Measurements from ENCODE around the gene NANOS3. TPM values are rescaled to one million over a fixed set of nuclear protein-coding genes. Genes with fewer than 3 reads are reported as not detected.
"Not testable (repeated sequence)": the region's sequence is repeated elsewhere in the genome, so short reads cannot be mapped to it uniquely, and the experiment has no call there.

Gene NANOS3
- total RNA-seq, 6 experiments from 2014 or later = 0.91 to 1.7 (median 1.4) TPM

DNA sequence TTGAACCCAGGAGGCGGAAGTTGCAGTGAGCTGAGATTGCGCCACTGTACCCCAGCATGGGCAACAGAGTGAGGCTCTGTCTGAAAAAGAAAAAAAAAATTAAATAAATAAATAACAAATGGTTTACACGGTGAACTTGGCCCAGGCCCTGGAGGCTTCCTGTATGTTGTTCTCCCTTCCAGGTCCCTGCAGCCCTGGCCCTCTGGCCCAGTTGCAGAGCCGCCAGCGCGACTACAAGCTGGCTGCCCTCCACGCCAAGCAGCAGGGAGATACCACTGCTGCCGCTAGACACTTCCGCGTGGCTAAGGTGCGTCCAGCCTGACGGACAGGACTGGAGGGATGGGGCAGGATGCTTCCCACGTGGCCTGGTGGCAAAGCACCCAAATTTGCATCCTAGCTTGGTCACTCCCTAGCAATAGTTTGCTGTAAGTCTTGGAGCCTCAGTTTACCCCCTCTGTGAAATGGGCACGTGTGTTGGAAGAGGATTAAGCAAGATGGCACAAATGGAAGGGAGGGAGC is 41.0 kb downstream of the NANOS3 start:
- Mint-ChIP-seq H3K9me3 (peaks cover 5% of the 10 kb centered on the region; the same call in 1 of the 2 replicates), H3K4me1 (ENCODE audit: low read depth) (no peaks in the 10 kb centered on the region), H3K36me3 (ENCODE audit: low read depth) (peaks cover 26% of the 10 kb centered on the region), H3K4me3 (no peak overlapping the region), H3K27ac (no peak overlapping the region), H3K27me3 (ENCODE audit: insufficient read depth) (no peaks in the 10 kb centered on the region; the same call in 1 of the 2 replicates)
- no peak for DNase-seq
- TF ChIP-seq, protein P1, sequence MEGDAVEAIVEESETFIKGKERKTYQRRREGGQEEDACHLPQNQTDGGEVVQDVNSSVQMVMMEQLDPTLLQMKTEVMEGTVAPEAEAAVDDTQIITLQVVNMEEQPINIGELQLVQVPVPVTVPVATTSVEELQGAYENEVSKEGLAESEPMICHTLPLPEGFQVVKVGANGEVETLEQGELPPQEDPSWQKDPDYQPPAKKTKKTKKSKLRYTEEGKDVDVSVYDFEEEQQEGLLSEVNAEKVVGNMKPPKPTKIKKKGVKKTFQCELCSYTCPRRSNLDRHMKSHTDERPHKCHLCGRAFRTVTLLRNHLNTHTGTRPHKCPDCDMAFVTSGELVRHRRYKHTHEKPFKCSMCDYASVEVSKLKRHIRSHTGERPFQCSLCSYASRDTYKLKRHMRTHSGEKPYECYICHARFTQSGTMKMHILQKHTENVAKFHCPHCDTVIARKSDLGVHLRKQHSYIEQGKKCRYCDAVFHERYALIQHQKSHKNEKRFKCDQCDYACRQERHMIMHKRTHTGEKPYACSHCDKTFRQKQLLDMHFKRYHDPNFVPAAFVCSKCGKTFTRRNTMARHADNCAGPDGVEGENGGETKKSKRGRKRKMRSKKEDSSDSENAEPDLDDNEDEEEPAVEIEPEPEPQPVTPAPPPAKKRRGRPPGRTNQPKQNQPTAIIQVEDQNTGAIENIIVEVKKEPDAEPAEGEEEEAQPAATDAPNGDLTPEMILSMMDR (IDR thresholded peaks at IDR 0.05) = no peak

DNA sequence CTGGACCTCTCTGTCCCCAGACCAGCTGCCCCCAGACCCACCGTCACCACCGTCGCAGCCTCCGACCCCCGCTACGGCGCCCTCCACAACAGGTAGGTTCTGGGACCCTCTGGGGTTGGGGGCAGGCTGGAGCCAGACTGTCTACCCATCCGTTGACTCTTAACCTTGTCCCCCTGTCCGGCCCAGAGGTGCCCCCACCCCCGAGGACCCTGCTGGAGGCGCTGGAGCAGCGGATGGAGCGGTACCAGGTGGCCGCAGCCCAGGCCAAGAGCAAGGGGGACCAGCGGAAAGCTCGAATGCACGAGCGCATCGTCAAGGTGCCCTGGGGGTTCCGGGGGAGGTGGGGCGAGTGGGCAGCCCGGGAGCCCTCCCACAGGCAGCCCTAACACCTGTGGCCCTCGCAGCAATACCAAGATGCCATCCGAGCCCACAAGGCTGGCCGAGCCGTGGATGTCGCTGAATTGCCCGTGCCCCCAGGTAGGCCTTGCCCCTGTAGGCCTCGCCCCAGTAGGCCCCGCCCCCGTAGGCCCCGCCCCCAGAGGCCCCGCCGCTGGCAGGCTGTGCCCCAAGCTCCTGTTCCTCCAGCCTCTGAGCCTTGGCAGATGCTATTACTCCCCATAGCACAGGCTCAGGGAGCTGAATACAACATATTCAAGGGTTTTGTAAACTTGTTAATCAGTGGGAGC is 41.9 kb downstream of the NANOS3 start:
- DNase-seq = no peak
- TF ChIP-seq, protein P1 (IDR thresholded peaks at IDR 0.05) = no peak
- Mint-ChIP-seq H3K9me3 (peaks cover 5% of the 10 kb centered on the region; the same call in 1 of the 2 replicates), H3K27ac (no peak overlapping the region), H3K36me3 (ENCODE audit: low read depth) (peaks cover 31% of the 10 kb centered on the region), H3K4me3 (no peak overlapping the region), H3K4me1 (ENCODE audit: low read depth) (no peaks in the 10 kb centered on the region), H3K27me3 (ENCODE audit: insufficient read depth) (no peaks in the 10 kb centered on the region; the same call in 1 of the 2 replicates)

DNA sequence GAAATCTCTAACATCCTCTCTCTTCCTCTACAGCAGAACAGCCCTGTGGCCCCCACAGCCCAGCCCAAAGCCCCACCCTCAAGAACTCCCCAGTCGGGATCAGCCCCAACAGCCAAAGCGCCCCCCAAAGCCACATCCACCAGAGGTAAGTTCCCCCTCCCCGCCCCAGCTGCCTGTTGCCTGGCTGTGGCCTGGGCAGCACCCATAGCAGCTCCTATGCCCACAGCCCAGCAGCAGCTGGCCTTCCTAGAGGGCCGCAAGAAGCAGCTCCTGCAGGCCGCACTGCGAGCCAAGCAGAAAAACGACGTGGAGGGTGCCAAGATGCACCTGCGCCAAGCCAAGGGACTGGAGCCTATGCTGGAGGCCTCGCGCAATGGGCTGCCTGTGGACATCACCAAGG is 43.6 kb downstream of the NANOS3 start:
- no peak for DNase-seq
- no peak overlapping the region for H3K4me3 Mint-ChIP-seq
- H3K9me3 Mint-ChIP-seq = peaks cover 5% of the 10 kb centered on the region; the same call in 1 of the 2 replicates
- H3K27me3 Mint-ChIP-seq (ENCODE audit: insufficient read depth) = no peaks in the 10 kb centered on the region; the same call in none of the 2 replicates
- no peak overlapping the region for H3K27ac Mint-ChIP-seq
- H3K36me3 Mint-ChIP-seq (ENCODE audit: low read depth) = peaks cover 39% of the 10 kb centered on the region
- H3K4me1 Mint-ChIP-seq (ENCODE audit: low read depth) = no peaks in the 10 kb centered on the region
- TF ChIP-seq, protein P1 (IDR thresholded peaks at IDR 0.05) = no peak

DNA sequence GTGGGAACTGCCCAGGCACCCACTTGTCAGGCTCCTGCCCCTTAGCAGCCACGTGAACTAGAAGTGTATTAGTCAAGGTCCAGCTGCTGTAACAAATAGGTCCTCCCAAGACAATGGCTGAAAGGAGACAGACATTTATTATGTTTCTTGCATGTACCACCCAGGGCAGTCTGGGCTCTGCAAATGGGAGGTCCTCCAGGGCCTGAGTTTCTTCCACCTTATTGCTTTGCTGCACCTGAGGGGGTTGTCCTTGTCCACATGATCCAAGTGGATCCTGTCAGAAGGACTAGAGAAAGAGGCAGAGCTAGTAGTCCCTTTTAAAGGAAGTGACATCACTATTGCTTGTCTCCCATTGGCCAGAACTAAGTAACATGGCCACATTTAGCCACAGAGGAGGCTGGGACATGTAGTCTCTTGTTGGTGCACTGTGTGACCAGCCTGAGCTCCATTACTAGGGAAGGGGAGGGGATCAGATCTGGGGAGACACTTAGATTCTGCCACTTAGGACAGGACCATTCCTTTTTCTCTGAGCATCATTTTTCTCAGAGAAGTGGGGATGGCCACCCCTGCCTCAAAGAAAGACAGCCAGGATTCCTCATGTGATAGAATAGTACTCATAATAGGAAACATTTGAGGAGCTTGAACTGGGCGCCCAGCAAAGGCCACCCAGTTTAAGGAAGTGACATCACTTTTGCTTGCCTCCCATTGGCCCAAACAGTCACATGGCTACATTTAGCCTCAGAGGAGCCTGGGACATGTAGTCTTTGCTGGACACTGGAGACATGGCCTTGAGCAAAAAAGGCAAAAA is 44.2 kb downstream of the NANOS3 start:
- peak; percentile 28 for DNase-seq
- H3K27me3 Mint-ChIP-seq (ENCODE audit: insufficient read depth) = no peaks in the 10 kb centered on the region; the same call in none of the 2 replicates
- H3K36me3 Mint-ChIP-seq (ENCODE audit: low read depth) = peaks cover 39% of the 10 kb centered on the region
- peak overlapping the region; percentile 66 for H3K27ac Mint-ChIP-seq
- TF ChIP-seq, protein P1 (IDR thresholded peaks at IDR 0.05) = no peak
- no peak overlapping the region for H3K4me3 Mint-ChIP-seq
- H3K4me1 Mint-ChIP-seq (ENCODE audit: low read depth) = no peaks in the 10 kb centered on the region
- H3K9me3 Mint-ChIP-seq = peaks cover 5% of the 10 kb centered on the region; the same call in 1 of the 2 replicates

DNA sequence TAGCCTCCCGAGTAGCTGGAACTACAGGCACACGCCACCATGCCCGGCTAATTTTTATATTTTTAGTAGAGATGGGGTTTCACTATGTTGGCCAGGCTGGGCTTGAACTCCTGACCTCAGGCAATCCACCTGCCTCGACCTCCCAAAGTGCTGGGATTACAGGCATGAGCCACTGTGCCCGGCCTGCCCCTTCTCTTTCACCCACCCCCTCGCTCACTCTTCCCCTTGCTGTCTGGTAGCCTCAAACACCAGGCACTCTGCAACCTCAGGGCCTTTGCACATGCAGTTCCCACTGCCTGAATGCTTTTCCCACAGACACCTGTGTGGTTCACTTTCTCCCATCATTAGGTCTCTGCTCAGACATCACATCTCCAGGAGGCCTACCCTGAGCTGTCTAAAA is 45.2 kb downstream of the NANOS3 start:
- not testable (repeated sequence) for H3K9me3 Mint-ChIP-seq; H3K27me3 Mint-ChIP-seq (ENCODE audit: insufficient read depth); H3K27ac Mint-ChIP-seq; DNase-seq; H3K4me3 Mint-ChIP-seq; H3K4me1 Mint-ChIP-seq (ENCODE audit: low read depth)
- H3K36me3 Mint-ChIP-seq (ENCODE audit: low read depth) = peaks cover 46% of the 10 kb centered on the region

Measured in HFFc6 (cell line).